A673 (cell line): ENCODE measurements around the gene CAMKK2.

Experiments used
- CTCF ChIP-seq: fragments of 300-800, 200-600 bp; sonication (generic); conservative IDR thresholded peaks from 2 replicates; pipeline ENCODE4 v1.5.1; 2017; ENCODE audit warnings: low read depth, mild to moderate bottlenecking, antibody characterized with exemption, low read length, moderate library complexity, mixed read lengths
- EZH2 ChIP-seq: fragments of 200-600 bp; sonication (generic); IDR thresholded peaks from 2 replicates; pipeline ENCODE4 v1.6.1; 2017; ENCODE audit warnings: borderline replicate concordance, low read depth, mild to moderate bottlenecking, mixed read lengths, antibody characterized with exemption, low read length; ENCODE audit not compliant: poor library complexity, severe bottlenecking

- TF ChIP-seq CTCF: no peak
- no peak for TF ChIP-seq EZH2
Observed at GRCh38 chr12:121238086-121238485, 58.4 kb downstream of the CAMKK2 start.
